LNCAP (cell line): ENCODE results near the gene PDE3B.

Experiments
- TF ChIP-seq, protein P1 (sequence below): fragments of 450-650 bp; IDR thresholded peaks from 2 replicates; pipeline ENCODE4 v1.5.1; 2017; ENCODE audit warnings: mild to moderate bottlenecking

PDE3B gene

DNA sequence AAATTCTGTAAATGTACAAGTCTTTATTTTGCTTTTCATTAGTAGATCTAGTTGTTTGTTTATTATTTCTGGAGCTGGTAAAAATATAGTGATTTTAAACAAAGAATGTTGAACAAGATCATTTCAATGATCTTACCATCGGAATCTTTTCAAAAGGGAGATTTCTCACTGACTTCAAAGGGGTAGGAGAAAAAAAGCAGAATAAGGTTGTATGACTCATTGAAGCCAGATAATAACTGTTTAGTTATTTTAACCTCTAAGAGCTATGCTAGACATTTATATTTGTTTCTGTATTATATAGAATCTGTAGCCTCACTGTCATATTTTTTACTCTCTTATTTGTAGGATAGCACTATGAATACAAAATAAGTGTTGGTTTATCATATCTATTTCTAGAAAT, 8.1 kb upstream of the PDE3B start:
- TF ChIP-seq, protein P1, sequence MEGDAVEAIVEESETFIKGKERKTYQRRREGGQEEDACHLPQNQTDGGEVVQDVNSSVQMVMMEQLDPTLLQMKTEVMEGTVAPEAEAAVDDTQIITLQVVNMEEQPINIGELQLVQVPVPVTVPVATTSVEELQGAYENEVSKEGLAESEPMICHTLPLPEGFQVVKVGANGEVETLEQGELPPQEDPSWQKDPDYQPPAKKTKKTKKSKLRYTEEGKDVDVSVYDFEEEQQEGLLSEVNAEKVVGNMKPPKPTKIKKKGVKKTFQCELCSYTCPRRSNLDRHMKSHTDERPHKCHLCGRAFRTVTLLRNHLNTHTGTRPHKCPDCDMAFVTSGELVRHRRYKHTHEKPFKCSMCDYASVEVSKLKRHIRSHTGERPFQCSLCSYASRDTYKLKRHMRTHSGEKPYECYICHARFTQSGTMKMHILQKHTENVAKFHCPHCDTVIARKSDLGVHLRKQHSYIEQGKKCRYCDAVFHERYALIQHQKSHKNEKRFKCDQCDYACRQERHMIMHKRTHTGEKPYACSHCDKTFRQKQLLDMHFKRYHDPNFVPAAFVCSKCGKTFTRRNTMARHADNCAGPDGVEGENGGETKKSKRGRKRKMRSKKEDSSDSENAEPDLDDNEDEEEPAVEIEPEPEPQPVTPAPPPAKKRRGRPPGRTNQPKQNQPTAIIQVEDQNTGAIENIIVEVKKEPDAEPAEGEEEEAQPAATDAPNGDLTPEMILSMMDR: no peak

DNA sequence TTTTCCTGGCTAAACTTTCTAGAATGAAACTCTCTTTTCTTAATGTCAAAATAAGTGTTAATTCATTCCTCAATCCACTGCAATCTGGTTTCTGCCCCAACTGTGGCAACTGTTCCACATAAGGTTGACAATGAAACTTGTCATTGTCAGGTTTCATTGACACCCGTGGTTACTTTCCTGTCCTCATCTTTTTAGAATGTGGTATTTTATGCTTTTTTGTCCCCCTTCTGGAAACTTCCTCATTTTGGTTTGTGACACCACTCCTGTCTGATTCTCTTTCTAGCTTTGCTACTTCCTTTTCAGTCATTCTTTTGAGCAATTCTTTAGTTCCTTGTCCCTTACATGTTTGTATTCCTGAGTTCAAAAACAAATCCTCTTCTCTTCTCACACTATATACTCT, 7.5 kb upstream of the PDE3B start:
- TF ChIP-seq, protein P1: no peak

DNA sequence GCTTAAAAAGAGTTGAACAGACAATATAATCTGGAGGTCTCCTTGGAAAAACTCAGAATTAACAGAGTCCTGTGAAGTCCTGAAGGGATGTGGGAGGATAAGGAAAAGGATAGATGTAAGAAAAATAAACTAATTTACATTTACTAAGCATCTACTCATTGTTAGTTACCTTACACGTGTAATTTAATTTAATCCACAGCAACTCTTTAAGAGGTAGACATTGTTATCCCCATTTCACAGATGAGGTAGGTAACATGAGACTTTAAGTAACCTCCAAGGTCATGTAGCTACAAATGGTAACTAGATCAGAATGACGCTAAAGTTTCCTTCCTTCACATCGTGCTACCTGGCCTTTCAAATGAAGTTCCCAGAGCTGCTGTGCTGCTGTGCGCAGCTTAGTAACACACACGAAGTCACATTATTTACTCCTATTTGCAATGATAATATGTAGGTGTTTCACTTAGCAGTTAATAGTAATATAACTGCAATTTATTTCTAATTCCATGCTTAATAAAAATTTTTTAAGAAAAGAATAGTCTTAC, 5.7 kb upstream of the PDE3B start:
- TF ChIP-seq, protein P1: no peak

DNA sequence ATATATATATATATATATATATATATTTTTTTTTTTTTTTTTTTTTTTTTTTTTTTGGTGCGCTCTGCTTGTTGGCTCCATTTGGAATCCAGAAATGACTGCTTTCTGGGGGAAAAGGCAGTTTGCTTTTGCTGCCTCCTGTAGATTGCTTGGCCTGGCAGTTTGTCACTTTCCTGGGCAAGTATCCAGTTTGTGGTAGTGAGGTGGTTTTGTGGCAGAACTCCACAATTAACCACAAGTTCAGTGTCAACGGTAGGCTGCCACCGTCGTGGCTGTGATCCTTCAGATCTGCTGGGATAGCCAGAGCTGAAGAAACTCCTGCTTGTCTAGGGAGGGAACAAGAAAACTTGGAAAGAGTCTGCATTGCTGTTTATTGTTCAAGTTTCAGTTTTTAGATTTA, 5.0 kb upstream of the PDE3B start:
- TF ChIP-seq, protein P1: no peak

DNA sequence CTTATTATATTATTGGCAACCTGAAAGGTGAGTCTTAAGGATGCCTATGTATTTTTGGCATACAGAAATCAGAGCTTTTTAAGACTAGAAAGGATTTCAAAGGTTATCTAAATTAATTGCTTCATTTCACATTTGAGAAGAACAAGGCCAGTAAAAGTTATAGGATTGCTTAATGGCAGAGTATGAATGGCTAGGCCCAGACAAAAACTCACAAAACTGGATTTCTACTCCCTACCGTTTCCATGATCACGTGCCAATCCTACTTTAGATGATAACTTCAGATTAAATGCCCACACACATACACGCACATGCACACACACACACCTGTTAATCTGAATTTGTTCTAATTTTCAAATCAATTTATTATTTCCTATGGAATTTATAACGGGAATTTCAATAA, 1.8 kb upstream of the PDE3B start:
- TF ChIP-seq, protein P1: no peak

DNA sequence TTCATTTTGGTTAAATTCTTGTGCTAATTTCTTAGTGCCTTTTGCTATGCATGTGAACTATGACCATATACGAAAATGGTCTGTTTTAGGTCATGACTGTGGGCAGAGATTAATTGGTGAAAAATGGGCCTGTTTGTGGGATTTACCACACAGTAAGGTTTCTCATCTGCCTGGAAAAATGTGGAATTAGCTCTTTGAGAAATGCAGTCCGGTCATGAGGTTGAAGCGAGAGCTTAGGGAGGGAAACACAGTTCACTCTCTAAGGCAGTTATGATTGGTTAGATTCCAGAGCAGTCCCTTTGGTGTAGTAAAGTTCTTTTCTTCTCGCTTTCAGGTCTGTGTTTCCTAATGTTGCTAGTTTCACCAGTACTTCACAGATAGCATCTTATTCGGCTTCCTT, 1.2 kb upstream of the PDE3B start:
- TF ChIP-seq, protein P1: no peak

DNA sequence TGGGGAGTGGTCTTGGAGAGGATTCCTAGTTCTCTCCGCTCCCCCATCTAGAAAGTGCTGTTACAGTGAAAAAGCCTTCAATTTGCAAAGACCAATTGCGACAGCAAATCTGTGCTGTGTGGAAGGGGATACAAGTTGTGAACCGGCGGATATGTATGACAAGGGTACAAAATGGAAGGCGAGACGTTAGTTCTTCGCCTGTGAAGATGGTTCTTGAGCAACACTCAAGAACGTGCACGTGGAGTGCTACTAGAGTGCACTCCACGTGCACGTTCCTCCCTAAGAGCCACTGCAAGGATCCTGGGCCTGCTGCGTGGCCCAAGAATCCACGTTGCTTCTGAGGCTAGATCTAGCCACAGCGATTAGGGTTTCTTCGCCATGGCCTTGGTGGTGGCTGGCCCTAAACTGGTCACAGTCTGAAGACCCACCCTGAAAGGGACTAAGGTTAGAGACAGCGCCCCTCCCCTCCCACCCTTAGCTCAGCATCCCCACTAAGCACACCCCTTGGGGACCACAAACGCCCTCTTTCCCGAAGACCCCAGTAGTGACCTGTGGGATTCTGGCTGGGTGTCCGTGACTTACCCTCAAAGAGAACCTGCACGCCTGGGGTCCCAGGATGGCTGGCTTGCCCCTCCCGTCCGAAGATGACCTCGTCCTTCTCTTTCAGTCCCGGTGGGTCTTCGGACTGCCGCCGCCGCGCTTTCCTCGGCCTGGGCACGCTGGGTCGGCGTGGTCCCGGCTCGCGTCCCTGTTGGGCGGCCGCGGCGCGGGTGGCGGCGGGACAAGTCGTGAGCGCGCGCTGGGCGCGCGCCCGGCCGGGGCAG, 519 bp upstream of the PDE3B start:
- TF ChIP-seq, protein P1: no peak
